B cell (primary cell): ENCODE measurements around the gene F8. TPM values are rescaled to one million over a fixed set of nuclear protein-coding genes. Genes with fewer than 3 reads are reported as not detected.

Experiments
- ATAC-seq: fragments of 200-7000 bp; cut with Tn5 transposase; one replicate; pipeline ENCODE4 v1.10.0; 2021; ENCODE audit warnings: low read depth, mild to moderate bottlenecking, moderate number of reproducible peaks, moderate library complexity
- CTCF ChIA-PET: fragments of 350-600 bp; sonication (Branson Sonifier 250); formaldehyde crosslinking; loops from one replicate; lab custom pipeline; 2021; ENCODE audit warnings: antibody characterized with exemption, inconsistent platforms; lab: Charles Lee
- POLR2A ChIA-PET: fragments of 350-600 bp; sonication (Branson Sonifier 250); formaldehyde crosslinking; loops from one replicate; lab custom pipeline; 2021; ENCODE audit warnings: antibody characterized with exemption; lab: Charles Lee
- DNase-seq: peaks from one replicate; pipeline ENCODE4 v3.0.0; 2013
- H2AFZ ChIP-seq: 2 replicates; pipeline ENCODE4 v1.6.1; 2012; ENCODE audit warnings: mild to moderate bottlenecking, low read depth, low read length; ENCODE audit not compliant: insufficient read depth, poor library complexity, severe bottlenecking
- H3K27ac ChIP-seq, 2 donors: 1 replicate in 1 of 2; 2 replicates in 1 of 2; pipeline ENCODE4 v1.5.1; 2012 to 2013; ENCODE audit warnings: low read length in 2 of 2, mild to moderate bottlenecking in 2 of 2, moderate library complexity in 1 of 2
- H3K27me3 ChIP-seq, 4 experiments: fragments of 200-600 bp in 1 of 4; sonication (generic) in 1 of 4; replicated peaks in 1 of 4; 1 replicate in 2 of 4; 2 replicates in 2 of 4; pipeline versions ENCODE4 v1.6.1 to v1.7.0; 2013 to 2016; ENCODE audit warnings: low read length in 3 of 4, mild to moderate bottlenecking in 2 of 4, mixed read lengths in 1 of 4, moderate library complexity in 1 of 4; ENCODE audit not compliant: insufficient read depth in 4 of 4, control insufficient read depth in 3 of 4; ENCODE audit errors: control extremely low read depth in 1 of 4
- H3K36me3 ChIP-seq, 2 experiments: replicated peaks in 1 of 2; 1 replicate in 1 of 2; 2 replicates in 1 of 2; pipeline versions ENCODE4 v1.6.1 to v1.7.1; 2013; ENCODE audit warnings: low read length in 1 of 2; ENCODE audit not compliant: insufficient read depth in 2 of 2, control insufficient read depth in 1 of 2; ENCODE audit errors: control extremely low read depth in 1 of 2, extremely low read depth in 1 of 2
- H3K4me1 ChIP-seq, 2 donors: fragments of 200-600 bp in 1 of 2; sonication (generic) in 1 of 2; 1 replicate in 1 of 2; 2 replicates in 1 of 2; pipeline versions ENCODE4 v1.5.1 to v1.6.1; 2013 to 2017; ENCODE audit warnings: low read length in 2 of 2; ENCODE audit not compliant: control insufficient read depth in 2 of 2, insufficient read depth in 2 of 2
- H3K4me2 ChIP-seq: replicated peaks from 2 replicates; pipeline ENCODE3; 2012; ENCODE audit warnings: mild to moderate bottlenecking, low read depth, low read length; ENCODE audit not compliant: poor library complexity, severe bottlenecking
- H3K4me3 ChIP-seq, 5 experiments: fragments of 200-600 bp in 1 of 5; sonication (generic) in 1 of 5; 1 replicate in 3 of 5; 2 replicates in 2 of 5; pipeline versions ENCODE4 v1.5.1 to v1.7.0; 2011 to 2016; ENCODE audit warnings: low read length in 4 of 5, mild to moderate bottlenecking in 4 of 5, low read depth in 2 of 5, control low read depth in 1 of 5, moderate library complexity in 1 of 5; ENCODE audit not compliant: insufficient read depth in 1 of 5; ENCODE audit errors: control extremely low read depth in 1 of 5, extremely low read depth in 1 of 5
- H3K79me2 ChIP-seq: fragments of 200-600 bp; sonication (generic); one replicate; pipeline ENCODE4 v1.6.0; 2016; ENCODE audit warnings: low read length; ENCODE audit not compliant: control insufficient read depth, insufficient read depth
- H3K9ac ChIP-seq: fragments of 200-600 bp; sonication (generic); 2 replicates; pipeline ENCODE4 v1.6.1; 2017; ENCODE audit warnings: mild to moderate bottlenecking, low read length, moderate library complexity
- H3K9me3 ChIP-seq, 3 donors: one replicate each; pipeline versions ENCODE4 v1.6.1 to v1.7.1; 2013; ENCODE audit warnings: low read length in 2 of 3; ENCODE audit not compliant: control insufficient read depth in 2 of 3, insufficient read depth in 1 of 3; ENCODE audit errors: control extremely low read depth in 1 of 3
- H4K20me1 ChIP-seq: 2 replicates; pipeline ENCODE4 v1.6.0; 2012; ENCODE audit warnings: mild to moderate bottlenecking, low read length; ENCODE audit not compliant: insufficient read depth, control insufficient read depth, poor library complexity, severe bottlenecking
- H3K27ac Mint-ChIP-seq: one replicate; pipeline ENCODE4 v1.8.0; 2021; ENCODE audit warnings: mixed read lengths
- H3K27me3 Mint-ChIP-seq: one replicate; pipeline ENCODE4 v1.8.0; 2021; ENCODE audit warnings: mixed read lengths
- H3K4me1 Mint-ChIP-seq: one replicate; pipeline ENCODE4 v1.8.0; 2021; ENCODE audit warnings: mixed read lengths
- H3K4me3 Mint-ChIP-seq: one replicate; pipeline ENCODE4 v1.8.0; 2021; ENCODE audit warnings: mixed read lengths
- H3K9me3 Mint-ChIP-seq: one replicate; pipeline ENCODE4 v1.8.0; 2022; ENCODE audit warnings: mixed read lengths; ENCODE audit not compliant: insufficient read depth
- EZH2 ChIP-seq: IDR thresholded peaks from 2 replicates; pipeline ENCODE4 v1.6.1; 2012; ENCODE audit warnings: borderline replicate concordance, low read depth, mild to moderate bottlenecking, moderate library complexity, low read length; ENCODE audit not compliant: insufficient read depth, poor library complexity, severe bottlenecking
- WGBS: methylation state at CpG from one replicate; pipeline ENCODE4 v1.1.5; 2013; ENCODE audit warnings: missing lambda C conversion rate; ENCODE audit not compliant: insufficient coverage; 5-methylcytosine and 5-hydroxymethylcytosine counted together
- intact Hi-C: fragments of 100-400 bp; cut with micrococcal nuclease; formaldehyde crosslinking; loops from one replicate; pipeline ENCODE4 v1.10.0; 2022
- polyA plus RNA-seq: library from polyadenylated mRNA; depleted of rRNA; stranded (reverse); fragments of >200 nt; gene quantifications from 2 replicates; pipeline ENCODE4 v1.2.3, GENCODE V29; 2012
- total RNA-seq, 2 donors: library from RNA; stranded (reverse); fragments of 120-200 nt in 1 of 2; gene quantifications; 1 replicate in 1 of 2; 2 replicates in 1 of 2; pipeline versions ENCODE4 v1.2.3 to v1.2.4, GENCODE V29; 2013 to 2022
- TF ChIP-seq, protein P1 (sequence below): fragments of 200-600 bp; IDR thresholded peaks from one replicate; pipeline ENCODE4 v1.8.0; 2022; ENCODE audit warnings: antibody characterized with exemption, mild to moderate bottlenecking

F8 gene
- total and polyA plus RNA-seq, 2 donors (not counting 1 experiment from before 2014, with no cell fraction given), result 0.86 to 1.4 TPM

GRCh38 chrX:155056471-155056870 lies 33.9 kb upstream of the F8 start:
- Histone ChIP-seq H2AFZ (no peak overlapping the region), H3K9ac (no peak overlapping the region), H3K27me3 (no peaks in the 10 kb centered on the region), H3K79me2 (no peaks in the 10 kb centered on the region), H3K36me3 (peaks cover 0 to 20% of the 10 kb centered on the region in 2 experiments), H3K9me3 (no peaks in the 10 kb centered on the region), H4K20me1 (no peaks in the 10 kb centered on the region), H3K4me1 (peaks cover 0 to 9% of the 10 kb centered on the region in 2 donors), H3K27ac (no peak overlapping the region), H3K4me2 (no peak overlapping the region), H3K4me3 (no peak overlapping the region)
- Mint-ChIP-seq H3K9me3 (no peaks in the 10 kb centered on the region), H3K27ac (no peak overlapping the region), H3K27me3 (no peaks in the 10 kb centered on the region), H3K4me3 (no peak overlapping the region), H3K4me1 (peaks cover 9% of the 10 kb centered on the region)
- ChIA-PET POLR2A (no interaction called here), CTCF (interaction anchor here (1.0 to 4.2 kb wide), 9 partner anchors 10 to 138 kb away, joined by 3 to 26 read pairs (median 8); no protein-coding TSS in a partner anchor)
- ATAC-seq (no peak), DNase-seq (no peak)
- WGBS, result no CpG with 5 or more reads among the region's 1 CpG
- intact Hi-C loops, result loop anchor here (5.0 kb wide), 1 partner anchor 139 kb away; no protein-coding TSS in a partner anchor
- TF ChIP-seq EZH2, result no peak
- TF ChIP-seq, protein P1, sequence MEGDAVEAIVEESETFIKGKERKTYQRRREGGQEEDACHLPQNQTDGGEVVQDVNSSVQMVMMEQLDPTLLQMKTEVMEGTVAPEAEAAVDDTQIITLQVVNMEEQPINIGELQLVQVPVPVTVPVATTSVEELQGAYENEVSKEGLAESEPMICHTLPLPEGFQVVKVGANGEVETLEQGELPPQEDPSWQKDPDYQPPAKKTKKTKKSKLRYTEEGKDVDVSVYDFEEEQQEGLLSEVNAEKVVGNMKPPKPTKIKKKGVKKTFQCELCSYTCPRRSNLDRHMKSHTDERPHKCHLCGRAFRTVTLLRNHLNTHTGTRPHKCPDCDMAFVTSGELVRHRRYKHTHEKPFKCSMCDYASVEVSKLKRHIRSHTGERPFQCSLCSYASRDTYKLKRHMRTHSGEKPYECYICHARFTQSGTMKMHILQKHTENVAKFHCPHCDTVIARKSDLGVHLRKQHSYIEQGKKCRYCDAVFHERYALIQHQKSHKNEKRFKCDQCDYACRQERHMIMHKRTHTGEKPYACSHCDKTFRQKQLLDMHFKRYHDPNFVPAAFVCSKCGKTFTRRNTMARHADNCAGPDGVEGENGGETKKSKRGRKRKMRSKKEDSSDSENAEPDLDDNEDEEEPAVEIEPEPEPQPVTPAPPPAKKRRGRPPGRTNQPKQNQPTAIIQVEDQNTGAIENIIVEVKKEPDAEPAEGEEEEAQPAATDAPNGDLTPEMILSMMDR, result no peak

DNA sequence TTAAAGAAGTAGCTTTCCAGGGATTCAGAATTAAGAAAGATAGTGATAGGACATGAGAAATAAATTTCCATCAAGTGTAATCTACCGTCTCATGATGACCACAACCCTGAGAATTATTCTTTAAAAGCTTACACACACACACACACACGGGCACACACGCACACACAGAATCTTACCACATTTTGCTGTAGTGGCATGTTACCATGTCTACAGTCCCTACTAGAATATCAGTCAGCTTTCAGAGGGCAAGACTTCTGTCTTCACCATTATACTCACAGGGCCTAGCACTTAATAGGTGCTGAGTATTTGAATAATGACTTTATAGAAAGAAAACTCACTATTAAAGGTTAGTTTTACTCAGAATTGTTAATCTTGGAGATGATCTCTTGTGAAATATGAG lies 33.0 kb upstream of the F8 start:
- WGBS, result no CpG with 5 or more reads among the region's 3 CpGs

More for the DNA sequence above, 33.0 kb upstream of the F8 start:
- Mint-ChIP-seq H3K27ac (no peak overlapping the region), H3K27me3 (no peaks in the 10 kb centered on the region), H3K4me1 (peaks cover 9% of the 10 kb centered on the region), H3K4me3 (no peak overlapping the region), H3K9me3 (no peaks in the 10 kb centered on the region)
- Histone ChIP-seq H3K4me2 (no peak overlapping the region), H3K4me1 (peaks cover 0 to 9% of the 10 kb centered on the region in 2 donors), H3K9ac (no peak overlapping the region), H3K27ac (no peak overlapping the region), H4K20me1 (no peaks in the 10 kb centered on the region), H3K79me2 (no peaks in the 10 kb centered on the region), H3K9me3 (no peaks in the 10 kb centered on the region), H3K36me3 (peaks cover 0 to 23% of the 10 kb centered on the region in 2 experiments), H3K4me3 (no peak overlapping the region), H3K27me3 (no peaks in the 10 kb centered on the region), H2AFZ (no peak overlapping the region)
- TF ChIP-seq, protein P1, result no peak
- TF ChIP-seq EZH2, result no peak
- ChIA-PET POLR2A (no interaction called here), CTCF (interaction anchor here (1.1 to 2.4 kb wide), 4 partner anchors 9 to 75 kb away, joined by 3 to 10 read pairs (median 8); no protein-coding TSS in a partner anchor)
- ATAC-seq (no peak), DNase-seq (no peak)
- intact Hi-C loops, result loop anchor here (5.0 kb wide), 1 partner anchor 138 kb away; no protein-coding TSS in a partner anchor
